Measurements from ENCODE around the gene ATP9B. TPM values are rescaled to one million over a fixed set of nuclear protein-coding genes. Genes with fewer than 3 reads are reported as not detected.

ATP9B gene
- total RNA-seq, 1 experiment from 2014 or later, result 20.9 TPM

GRCh38 chr18:79191956-79192355, 122.8 kb downstream of the ATP9B start:
- H2BK12ac ChIP-seq (ENCODE audit: insufficient read length, low read depth, low read length), result no peak overlapping the region
- H3K18ac ChIP-seq (ENCODE audit: insufficient read length, low read depth, low read length), result no peak overlapping the region
- peaks cover 0 to 3% (median 0%) of the 10 kb centered on the region in 3 experiments; a peak in 2 of 7 replicates for H3K36me3 Mint-ChIP-seq (ENCODE audit: insufficient read depth in 1 of 3, low read depth in 3 of 3)
- no peaks in the 10 kb centered on the region for H3K23me2 ChIP-seq (ENCODE audit: insufficient read length, low read depth, low read length, poor library complexity, severe bottlenecking)
- no peaks in the 10 kb centered on the region for H4K20me1 ChIP-seq (ENCODE audit: control insufficient read depth, insufficient read depth, insufficient read length)
- peaks cover 9 to 11% of the 10 kb centered on the region in 2 experiments for H3K4me1 Mint-ChIP-seq
- no peaks in the 10 kb centered on the region for H3K27me3 Mint-ChIP-seq (ENCODE audit: low read depth)
- no peak overlapping the region for H3K4me3 Mint-ChIP-seq
- no peak overlapping the region for H2AK5ac ChIP-seq (ENCODE audit: insufficient read length, low read length)
- no peak overlapping the region for H3K27ac ChIP-seq (ENCODE audit: insufficient read length, low read depth, low read length)
- H3K23ac ChIP-seq (ENCODE audit: insufficient read length, low read depth, low read length), result no peak overlapping the region
- no peaks in the 10 kb centered on the region for H3K27me3 ChIP-seq (ENCODE audit: insufficient read depth, low read length)
- WGBS (ENCODE audit: extremely low coverage, insufficient read length, low lambda C conversion rate), result no CpG with 5 or more reads among the region's 5 CpGs
- no peak overlapping the region for H3K56ac ChIP-seq (ENCODE audit: insufficient read length, low read depth, low read length)
- no peak overlapping the region for H3K9ac ChIP-seq (ENCODE audit: extremely low read depth, insufficient read length, low read length)
- no peaks in the 10 kb centered on the region for H3K9me3 Mint-ChIP-seq
- no peak overlapping the region for H4K5ac ChIP-seq (ENCODE audit: insufficient read length, low read depth, low read length)
- H2BK120ac ChIP-seq (ENCODE audit: low read depth, low read length, poor library complexity, severe bottlenecking), result no peak overlapping the region
- H3K4me2 ChIP-seq (ENCODE audit: insufficient read depth, insufficient read length, low read length), result no peak overlapping the region
- no peak overlapping the region for H2BK15ac ChIP-seq (ENCODE audit: low read depth, low read length)
- DNase-seq, result no peak
- no peak overlapping the region for H2BK20ac ChIP-seq (ENCODE audit: low read depth, low read length, poor library complexity, severe bottlenecking)
- no peak overlapping the region for H3K27ac Mint-ChIP-seq
- H3K4me1 ChIP-seq (ENCODE audit: insufficient read depth, low read length), result no peaks in the 10 kb centered on the region; the same call in 1 of the 2 replicates
- no peaks in the 10 kb centered on the region for H3K79me2 ChIP-seq (ENCODE audit: insufficient read depth, low read length)
- H2AFZ ChIP-seq (ENCODE audit: low read length), result no peak overlapping the region
- TF ChIP-seq, protein P1, sequence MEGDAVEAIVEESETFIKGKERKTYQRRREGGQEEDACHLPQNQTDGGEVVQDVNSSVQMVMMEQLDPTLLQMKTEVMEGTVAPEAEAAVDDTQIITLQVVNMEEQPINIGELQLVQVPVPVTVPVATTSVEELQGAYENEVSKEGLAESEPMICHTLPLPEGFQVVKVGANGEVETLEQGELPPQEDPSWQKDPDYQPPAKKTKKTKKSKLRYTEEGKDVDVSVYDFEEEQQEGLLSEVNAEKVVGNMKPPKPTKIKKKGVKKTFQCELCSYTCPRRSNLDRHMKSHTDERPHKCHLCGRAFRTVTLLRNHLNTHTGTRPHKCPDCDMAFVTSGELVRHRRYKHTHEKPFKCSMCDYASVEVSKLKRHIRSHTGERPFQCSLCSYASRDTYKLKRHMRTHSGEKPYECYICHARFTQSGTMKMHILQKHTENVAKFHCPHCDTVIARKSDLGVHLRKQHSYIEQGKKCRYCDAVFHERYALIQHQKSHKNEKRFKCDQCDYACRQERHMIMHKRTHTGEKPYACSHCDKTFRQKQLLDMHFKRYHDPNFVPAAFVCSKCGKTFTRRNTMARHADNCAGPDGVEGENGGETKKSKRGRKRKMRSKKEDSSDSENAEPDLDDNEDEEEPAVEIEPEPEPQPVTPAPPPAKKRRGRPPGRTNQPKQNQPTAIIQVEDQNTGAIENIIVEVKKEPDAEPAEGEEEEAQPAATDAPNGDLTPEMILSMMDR (conservative IDR thresholded peaks at IDR 0.05), result no peak
- no peak overlapping the region for H2BK5ac ChIP-seq (ENCODE audit: insufficient read length, low read length)
- no peak overlapping the region for H4K8ac ChIP-seq (replicated peaks; ENCODE audit: insufficient read length, low read depth, low read length)
- no peaks in the 10 kb centered on the region for H3K9me3 ChIP-seq (ENCODE audit: control insufficient read depth, low read depth, low read length)
- no peak overlapping the region for H3K14ac ChIP-seq (ENCODE audit: insufficient read depth, low read length)
- no peak overlapping the region for H3T11ph ChIP-seq (ENCODE audit: low read length)
- H3K79me1 ChIP-seq (ENCODE audit: insufficient read depth, low read depth, low read length, poor library complexity, severe bottlenecking), result no peaks in the 10 kb centered on the region
- H4K91ac ChIP-seq (ENCODE audit: insufficient read length, low read depth, low read length), result no peak overlapping the region
- H3K4ac ChIP-seq (ENCODE audit: low read depth, low read length), result no peak overlapping the region
